ENCODE data around the gene SFTPA1.
"Not testable (repeated sequence)": the region's sequence is repeated elsewhere in the genome, so short reads cannot be mapped to it uniquely, and the experiment has no call there.

The SFTPA1 gene

DNA sequence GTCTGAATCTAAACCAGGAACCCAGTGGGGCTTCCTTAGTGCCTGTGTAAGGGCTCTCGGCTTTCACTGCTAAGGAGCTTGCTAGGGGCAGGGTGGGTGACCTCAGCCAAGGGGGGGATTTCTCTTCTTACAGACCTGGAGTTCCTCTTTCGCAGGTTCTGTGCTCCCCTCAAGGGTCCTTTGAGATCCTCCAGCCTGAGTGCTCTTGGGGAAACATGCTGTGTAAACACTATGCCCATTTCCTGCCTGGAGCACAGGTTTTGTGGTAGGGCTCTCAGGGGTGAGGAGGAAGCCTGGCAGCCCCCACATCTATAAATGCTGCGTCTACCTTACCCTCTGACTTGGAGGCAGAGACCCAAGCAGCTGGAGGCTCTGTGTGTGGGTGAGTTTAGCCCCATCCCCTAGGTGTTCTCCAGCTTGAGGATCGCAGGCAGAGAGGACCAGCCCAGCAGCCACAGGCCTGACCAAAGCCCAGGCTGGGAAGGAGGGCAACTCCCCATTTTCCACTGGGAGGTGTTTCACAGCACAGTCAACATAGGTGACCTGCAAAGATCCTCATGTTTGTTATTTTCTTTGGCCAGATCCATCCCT lies at the start of gene SFTPA1:
Gene SFTPA1, plus strand, starts transcription at position 339 of the 591 bp plus-strand sequence. CDS start 887 bp downstream, outside the sequence.
- TF ChIP-seq, protein P1, sequence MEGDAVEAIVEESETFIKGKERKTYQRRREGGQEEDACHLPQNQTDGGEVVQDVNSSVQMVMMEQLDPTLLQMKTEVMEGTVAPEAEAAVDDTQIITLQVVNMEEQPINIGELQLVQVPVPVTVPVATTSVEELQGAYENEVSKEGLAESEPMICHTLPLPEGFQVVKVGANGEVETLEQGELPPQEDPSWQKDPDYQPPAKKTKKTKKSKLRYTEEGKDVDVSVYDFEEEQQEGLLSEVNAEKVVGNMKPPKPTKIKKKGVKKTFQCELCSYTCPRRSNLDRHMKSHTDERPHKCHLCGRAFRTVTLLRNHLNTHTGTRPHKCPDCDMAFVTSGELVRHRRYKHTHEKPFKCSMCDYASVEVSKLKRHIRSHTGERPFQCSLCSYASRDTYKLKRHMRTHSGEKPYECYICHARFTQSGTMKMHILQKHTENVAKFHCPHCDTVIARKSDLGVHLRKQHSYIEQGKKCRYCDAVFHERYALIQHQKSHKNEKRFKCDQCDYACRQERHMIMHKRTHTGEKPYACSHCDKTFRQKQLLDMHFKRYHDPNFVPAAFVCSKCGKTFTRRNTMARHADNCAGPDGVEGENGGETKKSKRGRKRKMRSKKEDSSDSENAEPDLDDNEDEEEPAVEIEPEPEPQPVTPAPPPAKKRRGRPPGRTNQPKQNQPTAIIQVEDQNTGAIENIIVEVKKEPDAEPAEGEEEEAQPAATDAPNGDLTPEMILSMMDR (IDR thresholded peaks at IDR 0.05; ENCODE audit: borderline replicate concordance, control extremely low read depth, extremely low read depth, insufficient read depth, missing control alignments) = no peak
- no peak for DNase-seq (ENCODE audit: low spot score)
- in situ Hi-C loops (cut with MboI; ENCODE audit: low sequenced_read_pairs, unreplicated experiment) = no loop called here

DNA sequence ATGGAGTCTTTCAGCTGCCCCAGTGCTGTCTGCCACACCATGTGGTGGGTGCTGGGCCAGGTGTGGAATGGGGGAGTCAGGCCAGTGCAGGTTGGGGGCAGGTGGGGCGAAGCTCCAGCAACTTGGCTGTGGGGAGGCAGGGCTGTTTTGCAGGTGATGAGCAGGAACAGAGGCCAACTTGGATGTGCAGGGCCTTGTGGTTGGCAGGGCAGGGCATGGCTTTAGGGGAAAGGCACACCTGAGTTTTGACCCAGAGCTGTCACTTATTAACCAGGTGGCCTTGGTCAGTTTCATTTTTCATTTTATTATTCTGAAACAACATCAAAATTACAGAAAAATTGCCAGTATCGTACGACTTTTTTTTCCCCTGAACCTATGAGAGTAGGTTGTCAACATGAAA lies 49.5 kb upstream of the SFTPA1 start:
- DNase-seq (ENCODE audit: low spot score) = no peak
- in situ Hi-C loops (cut with MboI; ENCODE audit: low sequenced_read_pairs, unreplicated experiment) = loop anchor here (10.0 kb wide), 1 partner anchor 364 kb away; no protein-coding TSS in a partner anchor
- TF ChIP-seq, protein P1 (IDR thresholded peaks at IDR 0.05; ENCODE audit: borderline replicate concordance, control extremely low read depth, extremely low read depth, insufficient read depth, missing control alignments) = no peak

DNA sequence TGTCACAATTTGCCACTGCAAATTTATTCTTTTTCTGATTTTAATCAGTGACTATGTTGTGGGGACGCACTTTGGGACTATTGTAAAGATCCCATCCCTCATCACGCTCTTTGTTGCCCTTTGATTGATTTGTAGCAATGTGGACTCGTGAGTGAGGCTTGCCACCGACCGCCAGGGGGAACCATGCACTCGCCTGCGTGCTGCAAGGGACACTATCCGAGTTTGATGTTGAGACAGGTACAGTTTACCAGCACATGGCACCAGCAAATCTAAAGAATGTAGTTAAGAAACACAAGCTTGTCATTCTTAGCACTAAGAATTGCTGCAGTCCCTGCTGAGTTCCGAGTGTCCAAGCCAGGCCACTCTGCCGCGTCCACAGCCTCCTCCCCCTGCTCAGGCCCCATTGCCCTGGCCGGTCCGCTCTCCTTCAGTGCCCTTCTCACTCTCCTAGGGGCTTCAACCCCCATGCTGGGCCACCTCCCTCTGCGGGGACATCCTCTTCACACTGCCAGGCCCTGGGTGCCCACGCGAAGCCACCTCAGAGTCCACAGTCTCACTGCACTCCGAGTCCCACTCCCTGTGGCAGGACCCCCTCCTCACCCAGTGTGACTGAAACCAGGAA lies 48.5 kb upstream of the SFTPA1 start:
- TF ChIP-seq, protein P1 (IDR thresholded peaks at IDR 0.05; ENCODE audit: borderline replicate concordance, control extremely low read depth, extremely low read depth, insufficient read depth, missing control alignments) = peak; percentile 80
- in situ Hi-C loops (cut with MboI; ENCODE audit: low sequenced_read_pairs, unreplicated experiment) = loop anchor here (10.0 kb wide), 1 partner anchor 363 kb away; no protein-coding TSS in a partner anchor
- peak; percentile 75 for DNase-seq (ENCODE audit: low spot score)

DNA sequence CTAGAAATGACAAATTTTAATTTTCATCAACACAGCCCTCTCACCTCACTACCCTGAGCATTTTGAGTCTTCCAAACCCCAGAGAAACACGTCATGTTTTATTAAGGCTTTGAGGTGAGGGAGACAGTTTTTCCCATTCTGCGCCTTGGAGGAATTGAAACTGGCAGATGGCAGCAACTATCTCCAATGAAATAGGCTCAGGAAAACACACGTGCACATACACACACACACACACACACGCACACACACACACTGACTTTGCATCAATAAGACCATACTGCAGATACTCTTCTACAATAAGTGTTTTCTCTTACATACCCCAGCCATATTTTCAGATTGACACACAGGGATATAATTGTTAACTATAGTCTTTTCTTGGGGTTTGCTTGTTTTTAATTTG lies 47.3 kb upstream of the SFTPA1 start:
- TF ChIP-seq, protein P1 (IDR thresholded peaks at IDR 0.05; ENCODE audit: borderline replicate concordance, control extremely low read depth, extremely low read depth, insufficient read depth, missing control alignments) = no peak
- DNase-seq (ENCODE audit: low spot score) = no peak
- in situ Hi-C loops (cut with MboI; ENCODE audit: low sequenced_read_pairs, unreplicated experiment) = loop anchor here (10.0 kb wide), 1 partner anchor 361 kb away; no protein-coding TSS in a partner anchor

DNA sequence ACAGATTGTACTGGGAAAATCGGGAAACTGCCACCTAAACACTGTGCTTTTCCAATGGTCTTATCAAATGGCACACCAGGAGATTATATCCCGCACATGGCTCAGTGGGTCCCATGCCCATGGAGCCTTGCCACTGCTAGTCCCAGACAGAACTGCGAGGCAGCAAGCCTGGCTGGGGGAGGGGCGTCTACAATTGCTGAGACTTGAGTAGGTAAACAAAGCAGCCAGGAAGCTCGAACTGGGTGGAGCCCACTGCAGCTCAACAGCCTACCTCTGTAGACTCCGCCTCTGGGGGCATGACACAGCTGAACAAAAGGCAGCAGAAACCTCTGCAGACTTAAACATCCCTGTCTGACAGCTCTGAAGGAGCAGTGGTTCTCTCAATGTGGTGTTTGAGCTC lies 40.1 kb upstream of the SFTPA1 start:
- in situ Hi-C loops (cut with MboI; ENCODE audit: low sequenced_read_pairs, unreplicated experiment); DNase-seq (ENCODE audit: low spot score): not testable (repeated sequence)

DNA sequence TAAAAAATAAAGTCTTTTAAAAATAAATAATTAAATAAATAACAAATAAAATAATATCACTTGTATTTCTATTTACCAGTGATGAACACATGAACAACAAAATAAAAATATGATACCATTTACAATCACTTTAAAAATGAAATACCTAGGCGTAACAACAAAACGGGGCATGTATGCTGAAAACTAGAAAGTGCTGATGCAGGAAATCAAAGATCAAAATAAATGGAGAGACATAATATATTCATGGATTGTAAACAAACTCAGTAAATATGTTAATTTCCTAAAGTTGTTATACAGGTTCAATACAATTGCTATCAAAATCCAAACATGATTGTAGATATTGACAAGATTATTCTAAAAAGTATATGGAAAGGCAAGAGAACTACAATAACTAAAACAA lies 31.4 kb upstream of the SFTPA1 start:
- DNase-seq (ENCODE audit: low spot score) = no peak
- in situ Hi-C loops (cut with MboI; ENCODE audit: low sequenced_read_pairs, unreplicated experiment) = no loop called here
- TF ChIP-seq, protein P1 (IDR thresholded peaks at IDR 0.05; ENCODE audit: borderline replicate concordance, control extremely low read depth, extremely low read depth, insufficient read depth, missing control alignments) = no peak

DNA sequence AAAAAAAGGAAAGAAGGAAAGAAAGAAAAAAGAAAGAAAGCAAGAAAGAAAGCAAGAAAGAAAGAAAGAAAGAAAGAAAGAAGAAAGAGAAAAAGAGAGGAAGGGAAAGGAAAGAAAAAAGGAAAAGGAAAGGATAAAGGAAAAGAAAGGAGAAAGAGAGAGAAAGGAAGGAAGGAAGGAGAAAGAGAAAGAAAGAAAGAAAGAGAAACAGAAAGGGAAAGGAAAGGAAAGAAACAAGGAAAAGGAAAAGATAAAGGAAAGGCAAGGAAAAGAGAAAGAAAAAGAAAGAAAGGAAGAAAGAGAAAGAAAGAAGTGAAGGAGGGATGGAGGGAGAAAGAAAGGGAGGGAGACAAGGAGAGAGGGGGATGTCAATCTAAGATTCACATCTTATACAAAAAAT lies 29.7 kb upstream of the SFTPA1 start:
- TF ChIP-seq, protein P1 (IDR thresholded peaks at IDR 0.05; ENCODE audit: borderline replicate concordance, control extremely low read depth, extremely low read depth, insufficient read depth, missing control alignments) = no peak
- DNase-seq (ENCODE audit: low spot score) = no peak
- in situ Hi-C loops (cut with MboI; ENCODE audit: low sequenced_read_pairs, unreplicated experiment) = no loop called here

Measured in GM13976 (cell line).